T47D (cell line): ENCODE results near the gene PLAGL1.

Experiments
- DNase-seq, 2 experiments: peaks; one replicate each; pipeline versions ENCODE4 v3.0.0 to v3.0.0-alpha.2; 2011 to 2012; ENCODE audit warnings: low read depth in 1 of 2, low spot score in 1 of 2
- JUND ChIP-seq: IDR thresholded peaks from 2 replicates; pipeline ENCODE4 v1.6.1; 2012; ENCODE audit warnings: low read depth
- in situ Hi-C: cut with HindIII; loops from 2 replicates; pipeline ENCODE4 v1.10.0; 2016; ENCODE audit warnings: low sequenced_read_pairs, low pct_unique_long_range_greater_than_20kb

Gene PLAGL1

GRCh38 chr6:143894655-143895054 is 113.4 kb downstream of the PLAGL1 start:
- in situ Hi-C loops, result no loop called here

More at GRCh38 chr6:143894655-143895054, 113.4 kb downstream of the PLAGL1 start:
- TF ChIP-seq JUND, result no peak
- no peak for DNase-seq
